K562 (cell line): ENCODE results near the gene WASF2. TPM values are rescaled to one million over a fixed set of nuclear protein-coding genes. Genes with fewer than 3 reads are reported as not detected.

Experiments used
- ADNP ChIP-seq: fragments of 200-800 bp; sonication (Bioruptor generic); IDR thresholded peaks from 2 replicates; pipeline ENCODE4 v1.6.1; 2016; ENCODE audit warnings: missing genetic modification characterization, missing compliant biosample characterization
- ATF1 ChIP-seq, 2 experiments: fragments of 450-650 bp in 1 of 2; IDR thresholded peaks; 2 replicates each; pipeline ENCODE4 v1.6.1; 2016; ENCODE audit warnings: missing compliant biosample characterization in 1 of 2, missing genetic modification characterization in 1 of 2
- BRD9 ChIP-seq: fragments of 450-650 bp; IDR thresholded peaks from 2 replicates; pipeline ENCODE4 v1.6.1; 2018; ENCODE audit warnings: low read depth; ENCODE audit not compliant: partially characterized antibody
- CAMTA2 ChIP-seq: fragments of 250-450 bp; sonication (Bioruptor Pico); conservative IDR thresholded peaks from 2 replicates; pipeline ENCODE4 v1.5.1; 2022
- CBX1 ChIP-seq: sonication (generic); IDR thresholded peaks from 2 replicates; pipeline ENCODE4 v1.6.1; 2016; ENCODE audit warnings: antibody characterized with exemption, low read depth, mild to moderate bottlenecking
- CCAR2 ChIP-seq: fragments of 200-400 bp; formaldehyde crosslinking; IDR thresholded peaks from 2 replicates; pipeline ENCODE4 v1.6.1; 2017; ENCODE audit warnings: mild to moderate bottlenecking, low read depth, low read length
- E2F4 ChIP-seq: sonication (generic); formaldehyde crosslinking; IDR thresholded peaks from 2 replicates; pipeline ENCODE4 v1.8.0; 2022; ENCODE audit warnings: mild to moderate bottlenecking, low read depth, missing genetic modification reagents
- EGR1 ChIP-seq: fragments of 450-650 bp; conservative IDR thresholded peaks from 2 replicates; pipeline ENCODE4 v1.6.1; 2017; ENCODE audit warnings: mild to moderate bottlenecking
- ETS2 ChIP-seq: IDR thresholded peaks from 2 replicates; pipeline ENCODE4 v1.6.1; 2016; ENCODE audit warnings: borderline replicate concordance, missing genetic modification characterization, mild to moderate bottlenecking, moderate library complexity, missing compliant biosample characterization; ENCODE audit not compliant: poor library complexity, severe bottlenecking
- MIER1 ChIP-seq: fragments of 450-650 bp; IDR thresholded peaks from 2 replicates; pipeline ENCODE4 v1.6.1; 2016; ENCODE audit warnings: antibody characterized with exemption, mild to moderate bottlenecking, low read depth
- POLR2B ChIP-seq: fragments of 450-650 bp; IDR thresholded peaks from 2 replicates; pipeline ENCODE4 v1.6.1; 2018; ENCODE audit warnings: low read depth; ENCODE audit not compliant: partially characterized antibody
- PRDM10 ChIP-seq: fragments of 450-650 bp; IDR thresholded peaks from 2 replicates; pipeline ENCODE4 v1.6.1; 2018; ENCODE audit not compliant: partially characterized antibody
- RAD21 ChIP-seq, 2 experiments: fragments of 250-450 bp in 1 of 2; fragments of 450-650 bp in 1 of 2; sonication (Bioruptor Pico) in 1 of 2; formaldehyde crosslinking in 1 of 2; IDR thresholded peaks in 1 of 2; conservative IDR thresholded peaks in 1 of 2; 2 replicates each; pipeline versions ENCODE4 v1.4.0 to v1.8.0; 2020 to 2022; ENCODE audit warnings: mild to moderate bottlenecking in 2 of 2, moderate library complexity in 1 of 2
- SMARCA5 ChIP-seq: fragments of 450-650 bp; IDR thresholded peaks from 2 replicates; pipeline ENCODE4 v1.6.1; 2016
- SMC3 ChIP-seq: conservative IDR thresholded peaks from 2 replicates; pipeline ENCODE4 v1.6.1; 2011; ENCODE audit warnings: low read depth, low read length, improper control_type of control experiment; ENCODE audit not compliant: insufficient read depth
- ZBTB2 ChIP-seq: fragments of 450-650 bp; IDR thresholded peaks from 2 replicates; pipeline ENCODE4 v1.6.1; 2016; ENCODE audit warnings: antibody characterized with exemption
- ZFP36 ChIP-seq: fragments of 150-350 bp; IDR thresholded peaks from 2 replicates; pipeline ENCODE4 v1.6.1; 2018; ENCODE audit warnings: low read length, low read depth; ENCODE audit not compliant: partially characterized antibody
- ZNF282 ChIP-seq: sonication (generic); formaldehyde crosslinking; IDR thresholded peaks from 2 replicates; pipeline ENCODE4 v1.8.1; 2023; ENCODE audit warnings: missing genetic modification reagents
- ZNF586 ChIP-seq: fragments of 450-650 bp; formaldehyde crosslinking; conservative IDR thresholded peaks from 2 replicates; pipeline ENCODE4 v1.4.0; 2020; ENCODE audit warnings: mild to moderate bottlenecking, moderate library complexity
- polyA plus RNA-seq, 8 experiments: library from polyadenylated mRNA; depleted of rRNA in 4 of 8; stranded (reverse) in 5 of 8; unstranded in 3 of 8; fragments of >200 nt; fragmentation: Nextera tagmentation in 2 of 8; fragmentation: Illumina TruSeq in 1 of 8; extraction: Ambion mirVana in 2 of 8; extraction: Trizol in 1 of 8; gene quantifications; 2 replicates each; pipeline versions ENCODE4 v1.2.1 to v1.2.3, GENCODE V29; 2011 to 2014; ENCODE audit warnings: inconsistent platforms in 1 of 8, missing spikeins in 1 of 8
- total RNA-seq, 7 experiments: library from RNA; depleted of rRNA in 6 of 7; stranded (reverse); fragments of >200 nt in 6 of 7; fragmentation: Illumina TruSeq in 2 of 7; extraction: Trizol in 2 of 7; gene quantifications; 2 replicates each; pipeline versions ENCODE4 v1.2.1 to v1.2.3, GENCODE V29; 2011 to 2021; ENCODE audit warnings: low replicate concordance in 1 of 7
- TF ChIP-seq, protein P1 (sequence below), 3 experiments: IDR thresholded peaks in 2 of 3; conservative IDR thresholded peaks in 1 of 3; 2 replicates each; pipeline ENCODE4 v1.5.1; 2011 to 2012; ENCODE audit warnings: low read length in 3 of 3, mild to moderate bottlenecking in 3 of 3, control low read depth in 2 of 3, improper control_type of control experiment in 1 of 3, inconsistent platforms in 1 of 3, low read depth in 1 of 3, mixed read lengths in 1 of 3, moderate library complexity in 1 of 3; ENCODE audit not compliant: insufficient read depth in 2 of 3

Gene WASF2
- total and polyA plus RNA-seq, 9 of the 15 experiments (the other 6 are each of a cell fraction or from before 2014, with no cell fraction given): 8.2 to 163 (median 31.2) TPM

DNA sequence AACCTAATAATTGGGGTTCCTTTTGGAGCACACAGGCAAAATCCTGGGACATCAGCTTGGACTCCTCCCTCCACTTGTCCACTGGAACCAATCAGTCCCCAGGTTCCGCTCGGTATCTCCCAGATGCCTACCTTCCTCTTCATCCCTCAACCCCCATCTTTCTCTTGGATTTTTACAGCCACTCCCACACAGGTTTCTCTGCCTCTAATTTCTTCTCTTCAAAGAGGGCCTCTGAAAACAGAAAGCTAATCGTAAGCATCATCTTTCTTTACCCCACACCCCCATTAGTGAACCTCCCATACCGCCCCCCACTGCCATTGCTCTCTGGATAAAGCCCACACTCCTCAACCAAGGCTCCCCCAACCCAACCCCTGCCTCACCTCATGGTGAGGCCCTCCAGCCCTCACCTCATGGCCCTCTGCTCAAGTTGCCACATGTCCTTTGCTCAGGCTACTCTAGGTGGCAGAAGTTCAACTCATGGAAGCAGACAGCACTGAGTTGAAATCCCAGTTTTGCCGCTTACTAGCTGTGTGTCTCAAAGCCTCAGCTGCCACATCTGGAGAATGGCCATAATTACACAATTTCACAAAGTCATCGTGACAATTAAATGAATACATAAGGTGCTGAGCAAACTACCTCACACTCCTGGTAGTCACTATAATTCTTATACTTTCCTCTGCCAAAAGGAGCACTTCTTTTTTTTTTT lies 18.1 kb upstream of the WASF2 start (continued):
- TF ChIP-seq, protein P1, sequence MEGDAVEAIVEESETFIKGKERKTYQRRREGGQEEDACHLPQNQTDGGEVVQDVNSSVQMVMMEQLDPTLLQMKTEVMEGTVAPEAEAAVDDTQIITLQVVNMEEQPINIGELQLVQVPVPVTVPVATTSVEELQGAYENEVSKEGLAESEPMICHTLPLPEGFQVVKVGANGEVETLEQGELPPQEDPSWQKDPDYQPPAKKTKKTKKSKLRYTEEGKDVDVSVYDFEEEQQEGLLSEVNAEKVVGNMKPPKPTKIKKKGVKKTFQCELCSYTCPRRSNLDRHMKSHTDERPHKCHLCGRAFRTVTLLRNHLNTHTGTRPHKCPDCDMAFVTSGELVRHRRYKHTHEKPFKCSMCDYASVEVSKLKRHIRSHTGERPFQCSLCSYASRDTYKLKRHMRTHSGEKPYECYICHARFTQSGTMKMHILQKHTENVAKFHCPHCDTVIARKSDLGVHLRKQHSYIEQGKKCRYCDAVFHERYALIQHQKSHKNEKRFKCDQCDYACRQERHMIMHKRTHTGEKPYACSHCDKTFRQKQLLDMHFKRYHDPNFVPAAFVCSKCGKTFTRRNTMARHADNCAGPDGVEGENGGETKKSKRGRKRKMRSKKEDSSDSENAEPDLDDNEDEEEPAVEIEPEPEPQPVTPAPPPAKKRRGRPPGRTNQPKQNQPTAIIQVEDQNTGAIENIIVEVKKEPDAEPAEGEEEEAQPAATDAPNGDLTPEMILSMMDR (IDR thresholded peaks at IDR 0.05 in 2 of 3, conservative IDR thresholded peaks at IDR 0.05 in 1 of 3; ENCODE audit: insufficient read depth in 2 of 3, low read depth in 1 of 3, low read length in 3 of 3): peak; percentile 46 to 64 (median 60); a peak in 5 of 6 replicates
- TF ChIP-seq SMARCA5 (peak; percentile 99), RAD21 (CRISPR knock-in tag; conservative IDR thresholded peaks at IDR 0.05 in 1 of 2, IDR thresholded peaks at IDR 0.05 in 1 of 2) (peak; percentile 28 to 63; a peak in 3 of 4 replicates), ETS2 (no peak), ZNF586 (CRISPR knock-in tag) (no peak), POLR2B (no peak), BRD9 (peak; percentile 77), EGR1 (0 out of 2 replicates have a peak, but pooled peaks have one; percentile 27), PRDM10 (peak; percentile 13), CAMTA2 (CRISPR knock-in tag) (no peak), MIER1 (no peak), ZBTB2 (peak; percentile 59; the same call in 1 of the 2 replicates), ZNF282 (no peak), E2F4 (no peak), SMC3 (0 out of 2 replicates have a peak, but pooled peaks have one; percentile 20), ZFP36 (peak; percentile 77), CCAR2 (no peak), ADNP (peak; percentile 95), CBX1 (peak; percentile 50; the same call in 1 of the 2 replicates), ATF1 (CRISPR knock-in tag; IDR thresholded peaks at IDR 0.05) (no peak), ATF1 (tag; IDR thresholded peaks at IDR 0.05) (no peak)
